ENCODE measurements around the gene PKIB.

GRCh38 chr6:122702841-122703240 is 92.6 kb downstream of the PKIB start:
- TF ChIP-seq YY1 (IDR thresholded peaks at IDR 0.05; ENCODE audit: insufficient read depth, insufficient read length) (no peak), ZNF274 (IDR thresholded peaks at IDR 0.05; ENCODE audit: low read depth, low read length) (no peak)

All from NT2/D1 (cell line).